Heart left ventricle (tissue), 16 donors: ENCODE data around the gene VDAC1. TPM values are rescaled to one million over a fixed set of nuclear protein-coding genes. Genes with fewer than 3 reads are reported as not detected.

Experiments used
- ATAC-seq, 4 donors: fragments of 200-7000 bp; cut with Tn5 transposase; one replicate each; pipeline ENCODE4 v1.9.1; 2020 to 2022; ENCODE audit warnings: moderate library complexity in 4 of 4, mild to moderate bottlenecking in 3 of 4, moderate number of reproducible peaks in 1 of 4
- DNase-seq, 5 donors: peaks; one replicate each; pipeline ENCODE4 v3.0.0-alpha.2; 2020
- H3K27ac ChIP-seq, 12 donors: fragments of 200-600 bp; sonication (generic) in 4 of 12; one replicate each; pipeline versions ENCODE4 v1.5.0 to v1.8.0; 2016 to 2022; ENCODE audit warnings: mild to moderate bottlenecking in 2 of 12
- H3K27me3 ChIP-seq, 9 donors: fragments of 200-600 bp; sonication (generic) in 2 of 9; one replicate each; pipeline versions ENCODE4 v1.5.1 to v1.8.0; 2016 to 2022; ENCODE audit warnings: mild to moderate bottlenecking in 3 of 9
- H3K36me3 ChIP-seq, 9 donors: fragments of 200-600 bp; sonication (generic) in 2 of 9; one replicate each; pipeline versions ENCODE4 v1.5.0 to v1.8.0; 2018 to 2022; ENCODE audit warnings: mild to moderate bottlenecking in 2 of 9
- H3K4me1 ChIP-seq, 12 donors: fragments of 200-600 bp; sonication (generic) in 4 of 12; one replicate each; pipeline versions ENCODE4 v1.5.0 to v1.8.0; 2016 to 2022; ENCODE audit warnings: mild to moderate bottlenecking in 3 of 12
- H3K4me3 ChIP-seq, 12 donors: fragments of 200-600 bp; sonication (generic) in 4 of 12; one replicate each; pipeline versions ENCODE4 v1.5.0 to v1.8.0; 2017 to 2022; ENCODE audit warnings: mild to moderate bottlenecking in 9 of 12, moderate library complexity in 4 of 12
- H3K9me3 ChIP-seq, 12 donors: fragments of 200-600 bp; sonication (generic) in 4 of 12; one replicate each; pipeline versions ENCODE4 v1.5.0 to v1.8.0; 2016 to 2022; ENCODE audit warnings: mild to moderate bottlenecking in 1 of 12
- POLR2A ChIP-seq, 2 donors: fragments of 450-650 bp; IDR thresholded peaks; one replicate each; pipeline ENCODE4 v1.6.1; 2017; ENCODE audit warnings: antibody characterized with exemption in 2 of 2, mild to moderate bottlenecking in 2 of 2, moderate library complexity in 2 of 2
- WGBS, 4 donors: extraction: QIAGEN DNeasy Blood & Tissue Kit in 2 of 4; methylation state at CpG; one replicate each; pipeline versions ENCODE4 v1.1.5 to v1.1.7; 2013 to 2018; 5-methylcytosine and 5-hydroxymethylcytosine counted together
- intact Hi-C, 10 donors: fragments of 100-400 bp; cut with DNase I; formaldehyde crosslinking; loops; one replicate each; pipeline versions ENCODE4 v1.11.1 to v1.14.2; 2022
- polyA plus RNA-seq, 2 donors: library from polyadenylated mRNA; stranded (reverse); fragments of 200-250 nt; gene quantifications; one replicate each; pipeline ENCODE4 v1.2.3, GENCODE V29; 2013
- total RNA-seq, 9 donors: library from RNA; depleted of rRNA in 2 of 9; stranded (reverse); fragments of >200 nt in 2 of 9; fragmentation: NEBNext Ultra II Directional in 3 of 9; extraction: Animal tissue kit (Norgen Biotek cat#: 25700) in 3 of 9; gene quantifications; one replicate each; pipeline versions ENCODE4 v1.1.0 to v1.2.4, GENCODE V29; 2016 to 2023
- TF ChIP-seq, protein P1 (sequence below), 12 donors: fragments of 200-600 bp; sonication (generic) in 4 of 12; IDR thresholded peaks; one replicate each; pipeline versions ENCODE4 v1.5.0 to v1.8.0; 2018 to 2022; ENCODE audit warnings: antibody characterized with exemption in 12 of 12, mild to moderate bottlenecking in 5 of 12
- donor health status: ischemic (EF 13 %, LVEDD 7.1; RV severe dilation, severe dysfunction).
- donor health status: healthy with polysubstance abuse.
- donor health status: DM: no; HTN: yes; CAD: no.
- donor health status: DM: no; HTN: no; CAD: no.
- donor health status: ischemic (EF 25% LVEDD 6.9; RV normal size, moderate dysfunction).
- donor health status: ischemic (EF 25% LVEDD 5.7; RV mildly dilated, moderate dysfunction).
- donor health status: healthy.
- donor health status: DM: yes; HTN: yes; CAD: no.
- donor health status: ischemic (EF 35%, LVEDD 5.7; RV mildly dilated, moderate dysfunction).
- donor health status: nonischemic (EF 11% LVEDD 7.7; RV severe dilation, severe dysfunction).
- donor health status: DM: yes; HTN: yes; CAD: no.
- donor health status: PGD.
- donor health status: ischemic (EF 29% LVEDD 5.4; RV normal size, mild dysfunction).
- donor health status: nonischemic (EF 23%, LVEDD 6.1; RV moderate dilation, normal function).

The VDAC1 gene
- total and polyA plus RNA-seq, 11 donors = 379 to 596 (median 442) TPM

DNA sequence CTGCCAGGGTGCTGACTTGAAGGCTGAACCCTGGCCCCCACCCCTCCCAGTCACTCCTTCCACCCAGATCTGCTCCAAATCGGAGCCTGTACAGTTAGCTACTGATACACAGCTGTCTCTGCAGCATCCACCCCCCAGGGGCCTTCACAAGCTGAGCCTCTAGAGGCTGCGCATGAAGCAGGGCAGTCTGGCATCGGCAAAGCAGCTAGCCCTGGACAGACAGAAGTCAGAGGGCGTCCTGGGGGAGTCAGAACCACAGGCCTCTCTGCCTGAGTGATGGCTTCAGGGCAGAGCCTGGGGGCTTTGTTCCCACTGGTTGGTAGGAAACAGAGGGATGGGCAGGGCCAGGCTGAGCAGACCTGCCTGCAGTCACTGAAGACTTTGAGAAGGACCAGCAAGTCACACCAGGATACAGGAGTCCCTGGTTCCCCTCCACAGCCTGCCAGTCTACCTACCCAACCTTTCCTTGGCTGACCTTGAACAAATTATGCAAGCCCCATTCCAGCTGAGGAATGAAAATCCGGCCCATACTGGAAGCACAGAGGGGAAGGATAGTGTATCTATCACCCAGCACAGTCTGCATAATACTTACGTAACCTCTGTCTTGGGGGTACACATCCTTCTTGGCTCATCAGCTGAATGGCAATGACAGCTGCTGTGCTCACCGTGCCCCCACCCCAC is 8.8 kb downstream of the VDAC1 start:
- no peaks in the 10 kb centered on the region for H3K27me3 ChIP-seq
- H3K27ac ChIP-seq = peak overlapping the region in 11 of 12 donors; percentile 55 to 90 (median 78)
- no peaks in the 10 kb centered on the region for H3K9me3 ChIP-seq
- H3K36me3 ChIP-seq = peaks cover 0 to 22% (median 12%) of the 10 kb centered on the region in 9 donors
- H3K4me3 ChIP-seq = peak overlapping the region in 6 of 12 donors; percentile 1 to 37 (median 10)
- DNase-seq = no peak
- peaks cover 9 to 99% (median 74%) of the 10 kb centered on the region in 12 donors for H3K4me1 ChIP-seq
- TF ChIP-seq, protein P1, sequence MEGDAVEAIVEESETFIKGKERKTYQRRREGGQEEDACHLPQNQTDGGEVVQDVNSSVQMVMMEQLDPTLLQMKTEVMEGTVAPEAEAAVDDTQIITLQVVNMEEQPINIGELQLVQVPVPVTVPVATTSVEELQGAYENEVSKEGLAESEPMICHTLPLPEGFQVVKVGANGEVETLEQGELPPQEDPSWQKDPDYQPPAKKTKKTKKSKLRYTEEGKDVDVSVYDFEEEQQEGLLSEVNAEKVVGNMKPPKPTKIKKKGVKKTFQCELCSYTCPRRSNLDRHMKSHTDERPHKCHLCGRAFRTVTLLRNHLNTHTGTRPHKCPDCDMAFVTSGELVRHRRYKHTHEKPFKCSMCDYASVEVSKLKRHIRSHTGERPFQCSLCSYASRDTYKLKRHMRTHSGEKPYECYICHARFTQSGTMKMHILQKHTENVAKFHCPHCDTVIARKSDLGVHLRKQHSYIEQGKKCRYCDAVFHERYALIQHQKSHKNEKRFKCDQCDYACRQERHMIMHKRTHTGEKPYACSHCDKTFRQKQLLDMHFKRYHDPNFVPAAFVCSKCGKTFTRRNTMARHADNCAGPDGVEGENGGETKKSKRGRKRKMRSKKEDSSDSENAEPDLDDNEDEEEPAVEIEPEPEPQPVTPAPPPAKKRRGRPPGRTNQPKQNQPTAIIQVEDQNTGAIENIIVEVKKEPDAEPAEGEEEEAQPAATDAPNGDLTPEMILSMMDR (IDR thresholded peaks at IDR 0.05) = no peak
- TF ChIP-seq POLR2A (IDR thresholded peaks at IDR 0.05) = no peak
- ATAC-seq = peak in 3 of 4 donors; percentile 3 to 24 (median 3)
- WGBS, 4 donors = 29 to 44% (median 38%) methylated on average over 5 to 7 of the region's 7 CpGs
- intact Hi-C loops = no loop called here

DNA sequence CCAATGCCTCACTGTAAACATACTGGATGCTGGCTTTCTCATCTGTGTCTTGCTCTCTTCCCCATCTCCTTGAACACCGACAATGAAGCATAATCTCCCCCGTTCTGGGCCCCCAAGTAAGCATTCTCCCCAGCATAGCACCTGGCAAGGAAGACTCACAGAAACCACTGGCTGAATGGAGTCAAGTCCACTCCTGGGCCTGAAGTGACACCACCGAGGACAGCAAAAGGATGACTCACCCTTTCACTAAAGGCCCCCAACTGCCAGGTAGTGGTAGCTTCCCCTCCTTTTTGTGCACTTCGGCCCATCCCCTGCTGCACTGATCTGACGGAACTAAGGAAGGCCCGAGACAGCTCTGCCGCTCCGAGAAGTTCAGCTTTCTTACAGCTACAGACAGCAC is 9.4 kb downstream of the VDAC1 start:
- DNase-seq (no peak), ATAC-seq (peak in 1 of 4 donors; percentile 5)
- Histone ChIP-seq H3K4me3 (peak overlapping the region in 7 of 12 donors; percentile 1 to 37 (median 4)), H3K36me3 (peaks cover 0 to 22% (median 16%) of the 10 kb centered on the region in 9 donors), H3K27me3 (no peaks in the 10 kb centered on the region), H3K9me3 (no peaks in the 10 kb centered on the region), H3K4me1 (peaks cover 9 to 98% (median 68%) of the 10 kb centered on the region in 12 donors), H3K27ac (peak overlapping the region in 11 of 12 donors; percentile 58 to 90 (median 78))
- TF ChIP-seq, protein P1 (IDR thresholded peaks at IDR 0.05) = no peak
- intact Hi-C loops = no loop called here
- 46 to 52% (median 48%) methylated on average over 8 of the region's 8 CpGs for WGBS, 4 donors

DNA sequence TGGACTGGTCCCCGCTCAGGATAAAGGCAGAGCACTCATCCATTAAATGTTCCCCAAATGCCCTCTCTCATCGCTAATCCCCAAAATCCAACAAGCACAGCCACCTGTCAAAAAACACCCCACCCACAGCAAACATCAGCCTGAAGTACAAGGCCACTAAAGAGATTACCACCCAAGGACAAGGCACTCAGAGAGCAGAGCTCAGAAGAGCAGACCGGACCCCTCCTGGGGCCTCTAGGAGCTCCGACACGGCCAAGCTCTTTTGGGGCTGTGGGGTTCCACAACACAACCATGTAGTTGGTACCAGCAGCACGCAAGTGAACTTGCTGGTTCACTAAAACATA is 9.8 kb downstream of the VDAC1 start:
- DNase-seq = no peak
- no peak for TF ChIP-seq POLR2A (IDR thresholded peaks at IDR 0.05)
- TF ChIP-seq, protein P1 (IDR thresholded peaks at IDR 0.05) = no peak
- Histone ChIP-seq H3K4me1 (peaks cover 9 to 98% (median 66%) of the 10 kb centered on the region in 12 donors), H3K36me3 (peaks cover 0 to 25% (median 20%) of the 10 kb centered on the region in 9 donors), H3K27ac (peak overlapping the region; percentile 58 to 90 (median 78)), H3K4me3 (peak overlapping the region in 5 of 12 donors; percentile 1 to 29 (median 17)), H3K27me3 (no peaks in the 10 kb centered on the region), H3K9me3 (no peaks in the 10 kb centered on the region)
- 51 to 60% (median 57%) methylated on average over 6 of the region's 6 CpGs for WGBS, 4 donors
- intact Hi-C loops = no loop called here
- peak in 1 of 4 donors; percentile 8 for ATAC-seq

DNA sequence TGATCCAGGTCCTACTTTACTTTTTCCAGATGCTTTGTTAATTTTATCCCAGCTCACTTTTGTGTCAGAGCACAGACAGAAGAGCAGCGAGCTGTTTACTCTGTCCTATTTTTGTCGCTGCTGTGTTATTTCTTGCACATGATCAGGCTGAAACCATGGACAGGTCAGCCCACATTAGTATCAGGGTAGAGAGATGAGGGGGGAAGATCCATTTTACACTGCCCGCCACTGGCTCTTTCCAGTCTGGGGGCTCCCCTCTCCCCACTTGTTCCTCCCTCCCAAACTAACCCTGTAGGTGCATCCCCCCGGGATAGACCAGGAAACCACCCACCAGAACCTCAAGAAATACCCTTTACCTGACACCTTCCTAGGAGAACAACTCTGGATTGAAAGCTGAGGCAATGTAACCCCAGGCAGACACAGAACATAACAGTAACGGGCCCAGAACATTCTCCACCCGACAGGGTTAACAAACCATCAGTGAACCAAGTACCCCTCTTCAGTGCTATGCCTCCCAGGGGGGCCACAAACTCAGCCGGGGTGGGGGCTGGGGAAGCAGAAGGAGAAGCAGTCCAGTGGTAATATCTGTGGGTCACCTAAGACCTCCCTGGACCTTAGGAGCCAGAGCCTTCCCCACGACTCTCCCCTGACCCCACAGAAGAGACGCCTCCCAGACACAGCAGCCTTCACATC is 10.3 kb downstream of the VDAC1 start:
- peaks cover 0 to 30% (median 25%) of the 10 kb centered on the region in 9 donors for H3K36me3 ChIP-seq
- peak overlapping the region; percentile 58 to 90 (median 78) for H3K27ac ChIP-seq
- DNase-seq = no peak
- peak overlapping the region in 5 of 12 donors; percentile 2 to 29 (median 17) for H3K4me3 ChIP-seq
- intact Hi-C loops = no loop called here
- peaks cover 5 to 94% (median 61%) of the 10 kb centered on the region in 12 donors for H3K4me1 ChIP-seq
- WGBS, 4 donors = 40 to 51% (median 41%) methylated on average over 7 to 9 of the region's 9 CpGs
- no peaks in the 10 kb centered on the region for H3K9me3 ChIP-seq
- TF ChIP-seq POLR2A (IDR thresholded peaks at IDR 0.05) = no peak
- TF ChIP-seq, protein P1 (IDR thresholded peaks at IDR 0.05) = no peak
- no peaks in the 10 kb centered on the region for H3K27me3 ChIP-seq
- peak; percentile 40 to 70 (median 52) for ATAC-seq
